H1 (cell line): ENCODE data around the gene CACNB1. TPM values are rescaled to one million over a fixed set of nuclear protein-coding genes. Genes with fewer than 3 reads are reported as not detected.

Source experiments
- CTCF ChIA-PET: fragments of 300-600 bp; sonication (Branson Sonifier 250); formaldehyde crosslinking; loops from one replicate; lab custom pipeline; 2021; ENCODE audit not compliant: partially characterized antibody; lab: Charles Lee
- POLR2A ChIA-PET: fragments of 300-600 bp; sonication (Branson Sonifier 250); formaldehyde crosslinking; loops from one replicate; lab custom pipeline; 2021; ENCODE audit warnings: inconsistent platforms; ENCODE audit not compliant: partially characterized antibody; lab: Charles Lee
- DNase-seq, 2 experiments: peaks; one replicate each; pipeline versions ENCODE4 v3.0.0 to v3.0.0-alpha.2; 2010 to 2022; ENCODE audit warnings: low spot score in 2 of 2, low read depth in 1 of 2, mixed read lengths in 1 of 2
- FAIRE-seq: peaks from 2 replicates; lab custom pipeline; 2011; peaks lifted over from hg19 to GRCh38; lab: Jason Lieb, UNC
- H2AFZ ChIP-seq: 2 replicates; pipeline ENCODE4 v1.8.1; 2012; ENCODE audit warnings: low read length, inconsistent platforms
- H2AK5ac ChIP-seq: 2 replicates; pipeline ENCODE4 v1.6.1; 2013; ENCODE audit warnings: low read depth, low read length
- H2BK120ac ChIP-seq: replicated peaks from 2 replicates; pipeline ENCODE3; 2013; ENCODE audit warnings: low read depth, low read length, inconsistent platforms
- H2BK12ac ChIP-seq: 2 replicates; pipeline ENCODE4 v1.6.1; 2013; ENCODE audit warnings: low read depth, low read length
- H2BK15ac ChIP-seq: 2 replicates; pipeline ENCODE4 v1.6.1; 2013; ENCODE audit warnings: low read length
- H2BK20ac ChIP-seq: 2 replicates; pipeline ENCODE4 v1.6.1; 2013; ENCODE audit warnings: low read length
- H2BK5ac ChIP-seq: 2 replicates; pipeline ENCODE4 v1.6.1; 2013; ENCODE audit warnings: low read depth, low read length
- H3K14ac ChIP-seq: 2 replicates; pipeline ENCODE4 v1.6.1; 2013; ENCODE audit warnings: inconsistent platforms; ENCODE audit not compliant: insufficient read length
- H3K18ac ChIP-seq: 2 replicates; pipeline ENCODE4 v1.6.1; 2013; ENCODE audit warnings: low read length; ENCODE audit errors: extremely low read depth
- H3K23ac ChIP-seq: 2 replicates; pipeline ENCODE4 v1.6.1; 2013; ENCODE audit warnings: inconsistent platforms; ENCODE audit not compliant: insufficient read length
- H3K23me2 ChIP-seq: 2 replicates; pipeline ENCODE4 v1.6.1; 2013; ENCODE audit warnings: low read depth, low read length
- H3K27ac ChIP-seq: 2 replicates; pipeline ENCODE4 v1.6.1; 2011; ENCODE audit warnings: low read depth, low read length, inconsistent platforms
- H3K27me3 ChIP-seq, 4 experiments: replicated peaks in 1 of 4; 1 replicate in 1 of 4; 2 replicates in 3 of 4; pipeline versions ENCODE4 v1.6.1 to v1.8.1; 2011 to 2013; ENCODE audit warnings: low read length in 3 of 4, mild to moderate bottlenecking in 3 of 4, inconsistent platforms in 2 of 4, mixed read lengths in 2 of 4, moderate library complexity in 1 of 4; ENCODE audit not compliant: control insufficient read depth in 3 of 4, insufficient read depth in 3 of 4; ENCODE audit errors: extremely low read depth in 1 of 4
- H3K36me3 ChIP-seq, 4 experiments: 2 replicates each; pipeline versions ENCODE4 v1.6.1 to v1.8.1; 2011 to 2013; ENCODE audit warnings: mild to moderate bottlenecking in 4 of 4, low read length in 3 of 4, moderate library complexity in 2 of 4, control low read depth in 1 of 4, inconsistent platforms in 1 of 4; ENCODE audit not compliant: insufficient read depth in 4 of 4, control insufficient read depth in 2 of 4
- H3K4ac ChIP-seq: replicated peaks from 2 replicates; pipeline ENCODE3; 2013; ENCODE audit warnings: low read length, low read depth, mixed read lengths, inconsistent platforms; ENCODE audit not compliant: insufficient read length
- H3K4me1 ChIP-seq, 4 experiments: replicated peaks in 1 of 4; 1 replicate in 1 of 4; 2 replicates in 3 of 4; pipeline versions ENCODE4 v1.6.1 to v1.8.1; 2011 to 2013; ENCODE audit warnings: low read length in 3 of 4, inconsistent platforms in 2 of 4, mixed read lengths in 1 of 4; ENCODE audit not compliant: insufficient read depth in 4 of 4, control insufficient read depth in 3 of 4
- H3K4me2 ChIP-seq, 2 experiments: 2 replicates each; pipeline versions ENCODE4 v1.6.1 to v1.8.1; 2011 to 2013; ENCODE audit warnings: low read depth in 2 of 2, low read length in 2 of 2, control low read depth in 1 of 2, inconsistent platforms in 1 of 2, mild to moderate bottlenecking in 1 of 2; ENCODE audit not compliant: insufficient read depth in 1 of 2
- H3K4me3 ChIP-seq, 4 experiments: fragments of 200-600, 300-600 bp in 1 of 4; sonication (generic), shearing (Covaris generic), sonication (Bioruptor Twin) in 1 of 4; 2 replicates each; pipeline versions ENCODE4 v1.5.1 to v1.8.1; 2011 to 2016; ENCODE audit warnings: low read length in 4 of 4, low read depth in 3 of 4, control low read depth in 2 of 4, inconsistent platforms in 2 of 4, mild to moderate bottlenecking in 2 of 4, mixed read lengths in 1 of 4, moderate library complexity in 1 of 4; ENCODE audit not compliant: insufficient read depth in 2 of 4; ENCODE audit errors: extremely low read depth in 1 of 4
- H3K56ac ChIP-seq: replicated peaks from 2 replicates; pipeline ENCODE3; 2013; ENCODE audit warnings: low read depth, mild to moderate bottlenecking, mixed read lengths, low read length, inconsistent platforms; ENCODE audit not compliant: insufficient read length
- H3K79me1 ChIP-seq: 2 replicates; pipeline ENCODE4 v1.6.1; 2013; ENCODE audit warnings: low read depth, low read length, control low read depth
- H3K79me2 ChIP-seq, 2 experiments: 2 replicates each; pipeline versions ENCODE4 v1.6.1 to v1.8.1; 2012 to 2013; ENCODE audit warnings: low read length in 2 of 2, mild to moderate bottlenecking in 2 of 2, inconsistent platforms in 1 of 2; ENCODE audit not compliant: insufficient read depth in 2 of 2, control insufficient read depth in 1 of 2
- H3K9ac ChIP-seq, 4 experiments: replicated peaks in 1 of 4; 1 replicate in 1 of 4; 2 replicates in 3 of 4; pipeline versions ENCODE4 v1.6.1 to v1.8.1; 2011 to 2013; ENCODE audit warnings: low read depth in 3 of 4, low read length in 3 of 4, control low read depth in 2 of 4, mild to moderate bottlenecking in 2 of 4, moderate library complexity in 2 of 4, inconsistent platforms in 1 of 4; ENCODE audit errors: extremely low read depth in 1 of 4
- H3K9me3 ChIP-seq, 2 experiments: 2 replicates each; pipeline versions ENCODE4 v1.6.1 to v1.8.1; 2012 to 2013; ENCODE audit warnings: mild to moderate bottlenecking in 2 of 2, moderate library complexity in 2 of 2, control low read depth in 1 of 2, inconsistent platforms in 1 of 2, low read depth in 1 of 2, low read length in 1 of 2, mixed read lengths in 1 of 2; ENCODE audit not compliant: insufficient read depth in 2 of 2
- H4K20me1 ChIP-seq, 2 experiments: replicated peaks in 1 of 2; 2 replicates each; pipeline versions ENCODE3 to v1.8.1; 2011 to 2013; ENCODE audit warnings: inconsistent platforms in 2 of 2, low read length in 2 of 2, mild to moderate bottlenecking in 1 of 2; ENCODE audit not compliant: insufficient read depth in 2 of 2, control insufficient read depth in 1 of 2
- H4K5ac ChIP-seq: 2 replicates; pipeline ENCODE4 v1.6.1; 2013; ENCODE audit warnings: low read length, low read depth, mixed read lengths, inconsistent platforms; ENCODE audit not compliant: insufficient read length
- H4K8ac ChIP-seq: 2 replicates; pipeline ENCODE4 v1.8.0; 2013; ENCODE audit warnings: mild to moderate bottlenecking, moderate library complexity, low read length, inconsistent platforms; ENCODE audit not compliant: insufficient read depth; ENCODE audit errors: extremely low read depth
- H4K91ac ChIP-seq: replicated peaks from 2 replicates; pipeline ENCODE3; 2013; ENCODE audit warnings: low read length, mixed read lengths, inconsistent platforms; ENCODE audit not compliant: insufficient read length
- BACH1 ChIP-seq: IDR thresholded peaks from 2 replicates; pipeline ENCODE4 v1.6.1; 2012; ENCODE audit warnings: low read length, improper control_type of control experiment
- EP300 ChIP-seq, 2 experiments: IDR thresholded peaks; 1 replicate in 1 of 2; 2 replicates in 1 of 2; pipeline ENCODE4 v1.6.1; 2011 to 2012; ENCODE audit warnings: low read depth in 2 of 2, low read length in 2 of 2, mild to moderate bottlenecking in 2 of 2, borderline replicate concordance in 1 of 2, inconsistent platforms in 1 of 2, moderate library complexity in 1 of 2
- GTF2F1 ChIP-seq: IDR thresholded peaks from 2 replicates; pipeline ENCODE4 v1.6.1; 2012; ENCODE audit warnings: low read depth, low read length, improper control_type of control experiment, borderline replicate concordance
- JUN ChIP-seq: IDR thresholded peaks from 2 replicates; pipeline ENCODE4 v1.6.1; 2011; ENCODE audit warnings: low read depth, mild to moderate bottlenecking, improper control_type of control experiment, low read length
- NRF1 ChIP-seq: IDR thresholded peaks from 2 replicates; pipeline ENCODE4 v1.6.1; 2011; ENCODE audit warnings: mild to moderate bottlenecking, low read depth, low read length, improper control_type of control experiment
- WGBS, 2 experiments: shearing (Covaris generic) in 1 of 2; methylation state at CpG; one replicate each; pipeline versions ENCODE4 v1.1.6 to v1.1.7; 2013 to 2015; ENCODE audit warnings: low lambda C conversion rate in 2 of 2, mixed read lengths in 2 of 2, inconsistent platforms in 1 of 2, low coverage in 1 of 2, missing lambda C conversion rate in 1 of 2; ENCODE audit not compliant: insufficient replicate concordance in 2 of 2, insufficient coverage in 1 of 2, insufficient read length in 1 of 2; ENCODE audit errors: extremely low coverage in 1 of 2, missing lambda C conversion rate in 1 of 2; 5-methylcytosine and 5-hydroxymethylcytosine counted together
- polyA plus RNA-seq, 7 experiments: library from polyadenylated mRNA; depleted of rRNA in 3 of 7; stranded (reverse) in 5 of 7; unstranded in 2 of 7; fragments of >200 nt in 5 of 7; fragments of 200-250 nt in 2 of 7; gene quantifications; 1 replicate in 5 of 7; 2 replicates in 1 of 7; 4 replicates in 1 of 7; pipeline versions ENCODE4 v1.2.1 to v1.2.3, GENCODE V29; 2011 to 2013; ENCODE audit warnings: missing spikeins in 2 of 7, mixed read lengths in 2 of 7
- total RNA-seq: library from RNA; stranded (reverse); fragmentation: NEBNext Ultra II Directional; extraction: Animal tissue kit (Norgen Biotek cat#: 25700); gene quantifications from 2 replicates; pipeline ENCODE4 v1.2.1, GENCODE V29; 2021

The CACNB1 gene
- total and polyA plus RNA-seq, 2 of the 8 experiments (the other 6 are each of a cell fraction or from before 2014, with no cell fraction given) = 7.2 to 17.8 TPM

DNA sequence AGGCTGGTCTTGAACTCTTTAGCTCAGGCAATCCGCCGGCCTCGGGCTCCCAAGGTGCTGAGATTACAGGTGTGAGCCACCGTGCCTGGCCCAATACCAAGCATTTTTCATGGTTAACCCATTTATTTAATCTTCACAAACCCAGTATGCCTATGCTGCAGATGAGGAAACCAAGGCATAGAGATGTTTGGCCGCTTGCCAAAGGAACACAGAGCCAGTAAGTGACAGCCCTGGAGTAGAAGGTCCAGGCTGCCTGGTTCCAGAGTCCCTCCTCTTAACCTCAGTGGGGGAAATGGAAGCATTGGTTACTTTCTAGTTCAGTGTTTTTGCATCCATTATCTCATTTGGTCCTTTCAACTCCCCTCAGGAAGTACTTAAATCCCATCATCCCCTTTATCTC lies 16.2 kb downstream of the CACNB1 start:
- 90% methylated on average over 5 of the region's 5 CpGs; no CpG with 5 or more reads in 1 of the 2 experiments for WGBS, 2 experiments
- Histone ChIP-seq H2BK5ac (no peak overlapping the region), H4K91ac (no peak overlapping the region), H2BK15ac (no peak overlapping the region), H4K8ac (no peak overlapping the region), H2BK12ac (no peak overlapping the region), H3K56ac (no peak overlapping the region), H2AK5ac (no peak overlapping the region), H3K23ac (no peak overlapping the region), H3K14ac (no peak overlapping the region), H3K27me3 (no peaks in the 10 kb centered on the region), H3K4me3 (no peak overlapping the region), H3K79me1 (no peaks in the 10 kb centered on the region; the same call in 1 of the 2 replicates), H3K23me2 (no peaks in the 10 kb centered on the region), H3K4me1 (peaks cover 0 to 3% (median 0%) of the 10 kb centered on the region in 4 experiments; a peak in 1 of 7 replicates), H3K9ac (no peak overlapping the region), H3K18ac (no peak overlapping the region), H3K27ac (no peak overlapping the region), H3K79me2 (no peaks in the 10 kb centered on the region), H2BK120ac (no peak overlapping the region), H3K9me3 (no peaks in the 10 kb centered on the region), H3K4me2 (no peak overlapping the region), H2AFZ (no peak overlapping the region), H3K36me3 (peaks cover 23 to 49% (median 30%) of the 10 kb centered on the region in 4 experiments), H2BK20ac (no peak overlapping the region), H3K4ac (no peak overlapping the region), H4K20me1 (peaks cover 0 to 12% of the 10 kb centered on the region in 2 experiments), H4K5ac (no peak overlapping the region)
- DNase-seq = no peak
- TF ChIP-seq GTF2F1 = no peak
- no peak for TF ChIP-seq EP300 (IDR thresholded peaks at IDR 0.05; ENCODE audit: borderline replicate concordance in 1 of 2, low read depth in 2 of 2, low read length in 2 of 2)
- no peak for TF ChIP-seq BACH1
- no peak for TF ChIP-seq JUN
- TF ChIP-seq NRF1 = no peak
- POLR2A ChIA-PET = interaction anchor here (2.5 kb wide), 1 partner anchor 22 kb away, joined by 10 read pairs; no protein-coding TSS in a partner anchor
- CTCF ChIA-PET = interaction anchor here (1.1 to 3.7 kb wide), 2 partner anchors 13 to 40 kb away, joined by 5 to 21 read pairs; no protein-coding TSS in a partner anchor
- no peak for FAIRE-seq
